ENCODE results near the gene DYSF. TPM values are rescaled to one million over a fixed set of nuclear protein-coding genes. Genes with fewer than 3 reads are reported as not detected.

Gene DYSF
- total RNA-seq, 3 donors from 2014 or later = 2.0 to 19.4 (median 6.8) TPM

DNA sequence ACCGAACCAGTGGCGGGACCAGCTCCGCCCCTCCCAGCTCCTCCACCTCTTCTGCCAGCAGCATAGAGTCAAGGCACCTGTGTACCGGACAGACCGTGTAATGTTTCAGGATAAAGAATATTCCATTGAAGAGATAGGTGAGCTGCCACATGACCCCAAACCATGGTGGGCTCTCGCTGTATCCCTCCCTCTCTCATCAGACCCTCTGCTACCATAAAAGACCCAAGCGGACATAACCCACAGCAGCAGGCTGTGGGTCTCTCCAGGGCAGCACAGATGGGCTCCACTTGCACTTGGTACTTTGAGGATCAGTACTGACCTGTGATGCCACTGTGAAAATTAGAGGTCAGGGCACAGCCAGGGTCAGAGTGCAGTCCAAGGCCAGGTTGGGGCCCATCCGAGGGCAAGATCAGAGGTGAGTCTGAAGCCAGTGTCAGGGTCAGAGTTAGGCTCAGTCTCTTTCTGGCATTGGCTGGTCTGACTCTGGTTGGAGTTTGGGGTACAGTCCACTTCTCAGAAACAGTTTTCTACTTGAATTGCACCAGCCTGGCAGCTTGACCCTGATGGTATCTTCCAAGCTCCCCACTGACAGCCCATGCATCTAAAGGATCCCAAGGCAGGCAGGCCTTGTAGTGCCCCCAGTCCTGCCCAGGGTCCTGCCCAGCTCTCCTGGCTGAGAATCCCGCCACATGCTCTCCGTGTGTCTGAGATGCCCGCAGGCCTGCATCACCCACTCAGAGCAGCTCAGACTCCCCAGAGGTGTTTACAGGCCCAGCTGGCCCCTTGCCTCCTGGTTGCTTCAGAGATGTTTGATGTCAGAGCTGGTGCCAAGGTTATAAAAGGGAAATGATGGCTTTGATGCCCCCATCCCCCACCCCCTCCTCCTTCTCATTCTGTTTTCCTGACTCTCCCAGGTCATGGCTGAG lies 212.1 kb downstream of the DYSF start:
- no peak overlapping the region for H3K4me3 ChIP-seq
- no peaks in the 10 kb centered on the region for H3K9me3 ChIP-seq
- DNase-seq = no peak
- intact Hi-C loops (cut with DNase I, micrococcal nuclease) = no loop called here
- no peaks in the 10 kb centered on the region for H3K4me1 ChIP-seq (ENCODE audit: low read depth)
- no peaks in the 10 kb centered on the region for H3K36me3 ChIP-seq (ENCODE audit: low read depth)
- TF ChIP-seq, protein P1, sequence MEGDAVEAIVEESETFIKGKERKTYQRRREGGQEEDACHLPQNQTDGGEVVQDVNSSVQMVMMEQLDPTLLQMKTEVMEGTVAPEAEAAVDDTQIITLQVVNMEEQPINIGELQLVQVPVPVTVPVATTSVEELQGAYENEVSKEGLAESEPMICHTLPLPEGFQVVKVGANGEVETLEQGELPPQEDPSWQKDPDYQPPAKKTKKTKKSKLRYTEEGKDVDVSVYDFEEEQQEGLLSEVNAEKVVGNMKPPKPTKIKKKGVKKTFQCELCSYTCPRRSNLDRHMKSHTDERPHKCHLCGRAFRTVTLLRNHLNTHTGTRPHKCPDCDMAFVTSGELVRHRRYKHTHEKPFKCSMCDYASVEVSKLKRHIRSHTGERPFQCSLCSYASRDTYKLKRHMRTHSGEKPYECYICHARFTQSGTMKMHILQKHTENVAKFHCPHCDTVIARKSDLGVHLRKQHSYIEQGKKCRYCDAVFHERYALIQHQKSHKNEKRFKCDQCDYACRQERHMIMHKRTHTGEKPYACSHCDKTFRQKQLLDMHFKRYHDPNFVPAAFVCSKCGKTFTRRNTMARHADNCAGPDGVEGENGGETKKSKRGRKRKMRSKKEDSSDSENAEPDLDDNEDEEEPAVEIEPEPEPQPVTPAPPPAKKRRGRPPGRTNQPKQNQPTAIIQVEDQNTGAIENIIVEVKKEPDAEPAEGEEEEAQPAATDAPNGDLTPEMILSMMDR (IDR thresholded peaks at IDR 0.05) = no peak
- ATAC-seq = no peak

DNA sequence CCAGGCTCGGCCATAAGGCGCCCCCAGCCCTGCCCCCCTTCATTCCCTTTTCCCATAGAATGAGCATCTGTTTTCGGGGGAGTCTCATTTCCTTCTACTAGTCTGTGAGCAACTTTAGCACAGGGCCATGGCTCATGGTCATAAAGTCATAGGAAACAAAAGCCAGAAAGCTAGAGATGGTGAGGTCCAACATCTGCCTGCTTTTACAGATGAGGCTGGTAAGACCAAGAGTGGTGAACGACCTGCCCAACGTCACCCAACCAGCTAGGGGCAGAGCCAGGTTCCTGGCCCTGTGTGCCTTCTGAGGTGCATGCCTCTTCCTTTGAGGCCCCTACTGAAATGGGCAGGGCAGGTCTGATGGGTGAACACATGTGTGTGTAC lies 212.7 kb downstream of the DYSF start:
- H3K4me3 ChIP-seq = no peak overlapping the region
- no peak for ATAC-seq
- no peaks in the 10 kb centered on the region for H3K9me3 ChIP-seq
- no peak for DNase-seq
- no peaks in the 10 kb centered on the region for H3K4me1 ChIP-seq (ENCODE audit: low read depth)
- H3K36me3 ChIP-seq (ENCODE audit: low read depth) = no peaks in the 10 kb centered on the region
- intact Hi-C loops (cut with DNase I, micrococcal nuclease) = no loop called here
- TF ChIP-seq, protein P1 (IDR thresholded peaks at IDR 0.05) = no peak

DNA sequence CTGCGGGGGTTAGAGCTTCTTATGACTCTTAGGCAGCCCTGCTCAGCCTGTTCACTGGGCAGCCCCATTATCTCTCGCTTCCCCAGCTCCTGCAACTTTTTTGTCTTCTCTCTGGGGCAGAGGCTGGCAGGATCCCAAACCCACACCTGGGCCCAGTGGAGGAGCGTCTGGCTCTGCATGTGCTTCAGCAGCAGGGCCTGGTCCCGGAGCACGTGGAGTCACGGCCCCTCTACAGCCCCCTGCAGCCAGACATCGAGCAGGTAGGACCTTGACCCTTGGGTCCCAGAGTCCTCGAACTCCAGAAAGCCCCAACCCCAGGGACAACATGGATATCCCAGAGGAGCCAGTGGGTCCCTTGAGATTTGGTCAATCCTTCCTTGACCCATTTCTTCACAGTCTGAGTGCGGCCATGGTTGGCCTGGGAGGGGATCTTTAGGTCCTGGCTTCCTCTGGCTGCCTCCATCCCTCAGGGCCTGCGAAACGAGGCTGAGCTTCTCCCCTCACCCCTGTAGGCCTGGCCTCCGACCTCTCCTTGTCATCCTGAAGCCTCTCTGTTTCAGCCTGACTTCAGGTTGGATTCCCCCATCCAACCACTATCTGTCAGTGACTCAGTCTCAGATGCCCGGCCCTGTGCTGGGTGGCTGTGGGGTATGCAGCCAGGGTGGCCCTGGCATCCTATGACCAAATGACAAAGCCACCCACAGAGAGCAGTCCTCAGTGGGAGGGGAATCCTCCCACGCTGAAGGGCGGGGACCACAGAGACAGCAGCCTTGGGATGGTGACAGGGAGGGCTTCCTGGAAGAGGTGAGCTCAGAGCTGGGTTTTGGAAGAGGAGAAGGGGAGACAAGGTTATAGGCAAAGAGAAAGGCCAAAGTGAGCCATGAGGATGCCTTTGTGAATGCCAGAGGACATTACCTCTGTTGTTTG lies 214.2 kb downstream of the DYSF start:
- H3K4me1 ChIP-seq (ENCODE audit: low read depth) = no peaks in the 10 kb centered on the region
- no peak for DNase-seq
- H3K36me3 ChIP-seq (ENCODE audit: low read depth) = no peaks in the 10 kb centered on the region
- TF ChIP-seq, protein P1 (IDR thresholded peaks at IDR 0.05) = no peak
- no peaks in the 10 kb centered on the region for H3K9me3 ChIP-seq
- ATAC-seq = no peak
- H3K4me3 ChIP-seq = no peak overlapping the region
- intact Hi-C loops (cut with DNase I, micrococcal nuclease) = no loop called here

DNA sequence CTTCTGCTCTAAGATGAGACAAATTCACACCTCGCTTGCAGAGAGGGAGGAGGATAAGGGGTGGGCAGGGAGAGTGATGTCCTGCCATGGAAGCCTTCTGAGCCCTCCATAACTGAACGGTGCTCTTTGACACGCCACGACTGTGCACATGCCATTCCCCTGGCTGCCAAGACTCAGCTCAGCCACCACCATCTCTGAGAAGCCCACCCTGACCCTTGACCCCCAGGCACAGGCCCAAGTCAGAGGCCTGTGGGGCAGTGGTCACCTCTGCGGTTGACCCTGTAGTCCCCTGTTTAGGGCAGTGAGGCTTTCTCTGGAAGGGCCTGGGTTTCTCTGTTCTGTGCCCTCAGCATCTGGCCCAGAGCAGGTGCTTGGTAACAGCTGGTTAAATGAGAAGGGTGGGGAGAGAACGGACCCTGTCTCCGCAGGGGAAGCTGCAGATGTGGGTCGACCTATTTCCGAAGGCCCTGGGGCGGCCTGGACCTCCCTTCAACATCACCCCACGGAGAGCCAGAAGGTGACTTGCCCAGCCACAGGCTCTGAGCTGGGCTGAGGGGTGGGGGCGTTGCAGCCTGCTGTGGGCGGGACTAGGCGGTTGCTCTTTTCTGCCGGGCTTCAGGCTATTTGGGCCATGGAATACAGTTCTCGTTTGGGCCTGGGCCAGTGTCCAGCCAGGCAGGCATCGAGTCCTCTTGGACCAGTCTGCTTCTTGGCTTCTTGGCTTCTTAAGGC lies 215.1 kb downstream of the DYSF start:
- Histone ChIP-seq H3K4me3 (no peak overlapping the region), H3K9me3 (no peaks in the 10 kb centered on the region), H3K36me3 (ENCODE audit: low read depth) (no peaks in the 10 kb centered on the region), H3K4me1 (ENCODE audit: low read depth) (no peaks in the 10 kb centered on the region)
- ATAC-seq (no peak), DNase-seq (no peak)
- TF ChIP-seq, protein P1 (IDR thresholded peaks at IDR 0.05) = no peak
- intact Hi-C loops (cut with DNase I, micrococcal nuclease) = no loop called here

DNA sequence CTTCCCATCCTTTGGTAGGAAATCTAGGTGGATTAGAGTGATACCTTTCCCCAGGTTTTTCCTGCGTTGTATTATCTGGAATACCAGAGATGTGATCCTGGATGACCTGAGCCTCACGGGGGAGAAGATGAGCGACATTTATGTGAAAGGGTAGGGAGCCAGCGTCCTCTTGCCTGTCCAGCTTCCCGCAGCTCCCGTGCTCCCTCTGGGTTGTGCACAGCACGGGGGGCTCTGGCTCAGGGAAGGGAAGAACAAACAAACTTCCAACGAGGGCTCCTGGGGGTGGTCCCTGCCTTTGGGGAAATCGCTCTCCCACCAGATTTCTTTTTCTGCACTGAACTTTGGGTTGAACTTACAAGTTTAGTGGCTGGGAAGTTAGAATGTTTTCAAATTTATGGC lies 215.7 kb downstream of the DYSF start:
- Histone ChIP-seq H3K9me3 (no peaks in the 10 kb centered on the region), H3K4me1 (ENCODE audit: low read depth) (no peaks in the 10 kb centered on the region), H3K4me3 (no peak overlapping the region), H3K36me3 (ENCODE audit: low read depth) (no peaks in the 10 kb centered on the region)
- DNase-seq (no peak), ATAC-seq (no peak)
- TF ChIP-seq, protein P1 (IDR thresholded peaks at IDR 0.05) = no peak
- intact Hi-C loops (cut with DNase I, micrococcal nuclease) = no loop called here

Data from mucosa of descending colon (tissue), 3 donors.